Measurements from ENCODE around the gene PTRH2. TPM values are rescaled to one million over a fixed set of nuclear protein-coding genes. Genes with fewer than 3 reads are reported as not detected.

PTRH2 gene
- polyA plus RNA-seq, 3 donors = 13.4 to 27.0 (median 26.0) TPM

DNA sequence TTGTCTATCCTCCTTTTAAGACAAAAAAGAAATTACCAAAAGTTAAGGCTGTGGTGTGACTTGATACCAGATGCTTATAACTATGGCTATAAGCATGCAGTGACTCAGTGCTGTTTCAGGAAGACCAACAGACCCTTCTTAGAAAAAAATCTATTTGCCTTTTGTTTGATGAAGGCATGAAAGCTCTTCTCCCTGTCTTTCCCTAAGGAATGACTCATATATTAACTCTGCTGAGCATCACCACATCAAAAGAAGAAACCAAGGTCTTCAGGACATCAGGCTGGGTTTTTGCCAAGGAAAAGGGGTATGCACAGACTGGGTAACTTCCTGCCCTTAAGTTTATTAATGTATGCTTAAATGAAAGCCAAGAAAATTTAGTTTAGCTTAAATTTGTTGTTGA lies 47.3 kb upstream of the PTRH2 start:
- H3K4me1 ChIP-seq (ENCODE audit: control insufficient read depth in 1 of 2, insufficient read depth in 2 of 2, low read length in 2 of 2) = peaks cover 26 to 46% of the 10 kb centered on the region in 2 donors
- DNase-seq = peak in 2 of 3 donors; percentile 41 to 54
- H3K79me2 ChIP-seq (ENCODE audit: insufficient read depth, low read length) = peaks cover 72% of the 10 kb centered on the region
- peaks cover 0 to 10% (median 6%) of the 10 kb centered on the region in 7 donors for H3K9me3 Mint-ChIP-seq
- peak overlapping the region; percentile 69 for H3K4me2 ChIP-seq (replicated peaks; ENCODE audit: extremely low read depth, low read length, poor library complexity, severe bottlenecking)
- intact Hi-C loops (cut with micrococcal nuclease) = loop anchor here in 1 of 2 donors (5.0 kb wide), 2 partner anchors 33 to 93 kb away; no protein-coding TSS in a partner anchor
- TF ChIP-seq, protein P1, sequence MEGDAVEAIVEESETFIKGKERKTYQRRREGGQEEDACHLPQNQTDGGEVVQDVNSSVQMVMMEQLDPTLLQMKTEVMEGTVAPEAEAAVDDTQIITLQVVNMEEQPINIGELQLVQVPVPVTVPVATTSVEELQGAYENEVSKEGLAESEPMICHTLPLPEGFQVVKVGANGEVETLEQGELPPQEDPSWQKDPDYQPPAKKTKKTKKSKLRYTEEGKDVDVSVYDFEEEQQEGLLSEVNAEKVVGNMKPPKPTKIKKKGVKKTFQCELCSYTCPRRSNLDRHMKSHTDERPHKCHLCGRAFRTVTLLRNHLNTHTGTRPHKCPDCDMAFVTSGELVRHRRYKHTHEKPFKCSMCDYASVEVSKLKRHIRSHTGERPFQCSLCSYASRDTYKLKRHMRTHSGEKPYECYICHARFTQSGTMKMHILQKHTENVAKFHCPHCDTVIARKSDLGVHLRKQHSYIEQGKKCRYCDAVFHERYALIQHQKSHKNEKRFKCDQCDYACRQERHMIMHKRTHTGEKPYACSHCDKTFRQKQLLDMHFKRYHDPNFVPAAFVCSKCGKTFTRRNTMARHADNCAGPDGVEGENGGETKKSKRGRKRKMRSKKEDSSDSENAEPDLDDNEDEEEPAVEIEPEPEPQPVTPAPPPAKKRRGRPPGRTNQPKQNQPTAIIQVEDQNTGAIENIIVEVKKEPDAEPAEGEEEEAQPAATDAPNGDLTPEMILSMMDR (IDR thresholded peaks at IDR 0.05) = no peak
- H3K36me3 ChIP-seq (replicated peaks in 1 of 2; ENCODE audit: control insufficient read depth in 1 of 2, insufficient read depth in 2 of 2, low read length in 2 of 2) = peaks cover 38 to 72% of the 10 kb centered on the region in 2 donors
- H3K4me1 Mint-ChIP-seq = peaks cover 34% of the 10 kb centered on the region
- H3K4me3 ChIP-seq (replicated peaks in 1 of 3; ENCODE audit: low read depth in 2 of 3, low read length in 3 of 3) = peak overlapping the region in 1 of 3 experiments; percentile 66
- peaks cover 4% of the 10 kb centered on the region for H4K20me1 ChIP-seq (ENCODE audit: insufficient read depth, low read length)
- no peak overlapping the region for H2AFZ ChIP-seq (ENCODE audit: insufficient read depth, low read depth, low read length, poor library complexity, severe bottlenecking)
- peak overlapping the region in 1 of 2 donors; percentile 23 for H3K4me3 Mint-ChIP-seq
- no peak overlapping the region for H3K9ac ChIP-seq (ENCODE audit: insufficient read depth, low read length, poor library complexity, severe bottlenecking)
- H3K27ac Mint-ChIP-seq = peak overlapping the region in 6 of 7 donors; percentile 15 to 79 (median 32)
- H3K36me3 Mint-ChIP-seq = peaks cover 42 to 66% of the 10 kb centered on the region in 2 donors
- H3K27ac ChIP-seq (ENCODE audit: low read depth in 1 of 2, low read length in 2 of 2) = peak overlapping the region in 1 of 2 donors; percentile 71
- H3K27me3 ChIP-seq (ENCODE audit: control insufficient read depth in 2 of 2, insufficient read depth in 2 of 2, low read length in 2 of 2) = no peaks in the 10 kb centered on the region
- peaks cover 0 to 9% of the 10 kb centered on the region in 2 donors for H3K9me3 ChIP-seq (replicated peaks in 1 of 2; ENCODE audit: control insufficient read depth in 1 of 2, insufficient read depth in 1 of 2, low read length in 2 of 2)
- peaks cover 0 to 2% (median 1%) of the 10 kb centered on the region in 3 donors for H3K27me3 Mint-ChIP-seq (ENCODE audit: low read depth in 3 of 3)

DNA sequence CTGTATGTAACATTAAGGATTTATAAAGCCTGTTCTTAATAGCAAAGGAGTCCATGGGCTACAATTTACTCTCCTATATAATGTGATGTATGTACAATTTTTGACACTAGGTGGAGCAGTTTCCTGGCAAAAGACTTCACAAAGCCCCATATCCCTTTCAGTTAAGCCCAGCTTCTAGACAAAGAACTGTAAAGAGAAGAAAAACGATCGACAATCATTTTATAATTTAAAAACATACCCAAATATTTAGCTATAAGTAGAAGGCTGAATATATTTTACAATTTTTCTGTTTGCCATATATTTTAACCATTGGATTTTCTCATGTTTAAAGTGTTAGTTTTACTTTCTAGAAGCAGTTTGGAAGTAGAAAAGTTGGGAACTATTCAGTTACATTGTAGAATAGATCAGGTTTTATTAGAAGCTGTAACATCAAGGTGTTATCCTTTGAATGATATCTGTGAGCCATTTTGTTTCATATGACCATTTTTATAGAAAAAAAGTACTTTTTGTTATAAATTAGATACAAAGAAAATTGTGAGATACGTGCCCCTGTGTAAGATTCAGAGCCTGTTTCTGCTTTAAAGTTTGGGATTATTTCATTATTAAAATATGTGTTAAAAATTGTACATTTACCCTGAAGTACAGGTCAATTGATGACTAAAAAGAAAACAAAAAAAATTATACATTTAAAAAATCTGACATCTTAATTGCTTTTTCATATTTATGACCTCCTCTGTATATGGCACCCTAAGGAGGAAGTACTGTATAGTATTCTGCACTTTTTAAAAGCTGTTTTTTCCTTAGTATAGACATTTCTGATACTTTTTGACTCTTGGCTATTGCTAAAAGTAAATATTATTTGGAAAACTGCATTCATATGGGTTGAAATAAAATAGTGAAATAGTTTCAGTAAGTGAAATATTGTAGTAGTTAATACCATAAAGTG lies 46.6 kb upstream of the PTRH2 start:
- Histone ChIP-seq H3K9me3 (replicated peaks in 1 of 2; ENCODE audit: control insufficient read depth in 1 of 2, insufficient read depth in 1 of 2, low read length in 2 of 2) (peaks cover 0 to 4% of the 10 kb centered on the region in 2 donors), H2AFZ (ENCODE audit: insufficient read depth, low read depth, low read length, poor library complexity, severe bottlenecking) (peak overlapping the region; percentile 30), H3K79me2 (ENCODE audit: insufficient read depth, low read length) (peaks cover 64% of the 10 kb centered on the region), H3K27me3 (ENCODE audit: control insufficient read depth in 2 of 2, insufficient read depth in 2 of 2, low read length in 2 of 2) (no peaks in the 10 kb centered on the region), H3K4me3 (replicated peaks in 1 of 3; ENCODE audit: low read depth in 2 of 3, low read length in 3 of 3) (peak overlapping the region; percentile 12 to 66 (median 33)), H3K36me3 (replicated peaks in 1 of 2; ENCODE audit: control insufficient read depth in 1 of 2, insufficient read depth in 2 of 2, low read length in 2 of 2) (peaks cover 35 to 73% of the 10 kb centered on the region in 2 donors), H3K9ac (ENCODE audit: insufficient read depth, low read length, poor library complexity, severe bottlenecking) (peak overlapping the region; percentile 38), H3K4me2 (replicated peaks; ENCODE audit: extremely low read depth, low read length, poor library complexity, severe bottlenecking) (peak overlapping the region; percentile 69), H3K27ac (ENCODE audit: low read depth in 1 of 2, low read length in 2 of 2) (peak overlapping the region in 1 of 2 donors; percentile 71), H3K4me1 (ENCODE audit: control insufficient read depth in 1 of 2, insufficient read depth in 2 of 2, low read length in 2 of 2) (peaks cover 26 to 44% of the 10 kb centered on the region in 2 donors), H4K20me1 (ENCODE audit: insufficient read depth, low read length) (peaks cover 4% of the 10 kb centered on the region)
- peak overlapping the region; percentile 4 to 39 for H3K4me3 Mint-ChIP-seq
- peaks cover 33% of the 10 kb centered on the region for H3K4me1 Mint-ChIP-seq
- intact Hi-C loops (cut with micrococcal nuclease) = loop anchor here in 1 of 2 donors (5.0 kb wide), 2 partner anchors 34 to 94 kb away; no protein-coding TSS in a partner anchor
- DNase-seq = peak; percentile 70 to 80 (median 78)
- no CpG with 5 or more reads among the region's 3 CpGs for WGBS (ENCODE audit: insufficient coverage)
- peaks cover 0 to 2% (median 1%) of the 10 kb centered on the region in 3 donors for H3K27me3 Mint-ChIP-seq (ENCODE audit: low read depth in 3 of 3)
- peaks cover 40 to 64% of the 10 kb centered on the region in 2 donors for H3K36me3 Mint-ChIP-seq
- TF ChIP-seq, protein P1 (IDR thresholded peaks at IDR 0.05) = peak; percentile 77
- peaks cover 0 to 2% (median 1%) of the 10 kb centered on the region in 7 donors for H3K9me3 Mint-ChIP-seq
- H3K27ac Mint-ChIP-seq = peak overlapping the region in 6 of 7 donors; percentile 20 to 92 (median 74)

All from CD14-positive monocyte (primary cell).